ENCODE data around the gene ALDH4A1. TPM values are rescaled to one million over a fixed set of nuclear protein-coding genes. Genes with fewer than 3 reads are reported as not detected.

Gene ALDH4A1
- total RNA-seq, 1 experiment from 2014 or later, result 26.1 TPM

DNA sequence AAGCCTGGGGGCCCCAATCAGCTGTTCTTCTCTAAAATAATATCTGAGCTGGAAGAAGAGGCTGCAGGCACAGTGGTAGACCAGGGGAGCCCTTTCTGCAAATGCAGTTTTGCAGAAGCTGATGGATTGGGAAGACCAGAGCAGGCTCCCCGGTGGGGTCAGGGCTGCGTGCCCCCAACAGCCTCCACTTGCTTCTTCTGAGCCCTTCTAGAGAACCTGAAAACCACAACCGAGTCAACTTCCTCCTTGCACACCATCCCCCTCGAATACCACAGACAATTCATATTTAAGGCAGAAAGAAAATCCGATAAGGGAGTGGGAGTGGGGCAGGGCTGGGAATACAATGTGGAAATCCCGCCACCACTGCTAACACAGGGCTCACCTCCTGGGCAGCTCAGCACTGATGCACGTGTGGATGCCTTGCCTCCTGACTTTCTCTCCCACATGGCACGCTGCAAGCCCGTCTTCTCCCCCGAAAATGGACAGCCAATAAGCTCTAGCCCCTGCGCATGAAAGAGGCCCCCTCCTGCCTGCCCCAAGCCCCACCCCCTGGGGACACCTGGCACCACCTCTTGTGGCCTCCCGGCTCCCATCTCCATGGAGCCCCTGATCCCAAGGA, 25.4 kb upstream of the ALDH4A1 start:
- Mint-ChIP-seq H3K27ac (peak overlapping the region in 1 of 3 experiments; percentile 53; a peak in 2 of 7 replicates), H3K4me3 (no peak overlapping the region; a peak in 1 of 5 replicates)

More for the DNA sequence above, 25.4 kb upstream of the ALDH4A1 start:
- no peak overlapping the region for H3K4me2 ChIP-seq (ENCODE audit: insufficient read depth, insufficient read length, low read length)
- no peaks in the 10 kb centered on the region for H3K79me1 ChIP-seq (ENCODE audit: insufficient read depth, low read depth, low read length, poor library complexity, severe bottlenecking)
- no peaks in the 10 kb centered on the region for H3K79me2 ChIP-seq (ENCODE audit: insufficient read depth, low read length)
- H3K4me1 Mint-ChIP-seq, result peaks cover 39 to 41% of the 10 kb centered on the region in 2 experiments
- no peak overlapping the region for H3K27ac ChIP-seq (ENCODE audit: insufficient read length, low read depth, low read length)
- WGBS (ENCODE audit: extremely low coverage, insufficient read length, low lambda C conversion rate), result no CpG with 5 or more reads among the region's 12 CpGs
- H2BK5ac ChIP-seq (ENCODE audit: insufficient read length, low read length), result no peak overlapping the region
- H2AFZ ChIP-seq (ENCODE audit: low read length), result no peak overlapping the region
- H4K5ac ChIP-seq (ENCODE audit: insufficient read length, low read depth, low read length), result no peak overlapping the region
- no peak overlapping the region for H2AK5ac ChIP-seq (ENCODE audit: insufficient read length, low read length)
- no peak overlapping the region for H2BK120ac ChIP-seq (ENCODE audit: low read depth, low read length, poor library complexity, severe bottlenecking)
- H2BK15ac ChIP-seq (ENCODE audit: low read depth, low read length), result no peak overlapping the region
- no peak overlapping the region for H3T11ph ChIP-seq (ENCODE audit: low read length)
- TF ChIP-seq, protein P1, sequence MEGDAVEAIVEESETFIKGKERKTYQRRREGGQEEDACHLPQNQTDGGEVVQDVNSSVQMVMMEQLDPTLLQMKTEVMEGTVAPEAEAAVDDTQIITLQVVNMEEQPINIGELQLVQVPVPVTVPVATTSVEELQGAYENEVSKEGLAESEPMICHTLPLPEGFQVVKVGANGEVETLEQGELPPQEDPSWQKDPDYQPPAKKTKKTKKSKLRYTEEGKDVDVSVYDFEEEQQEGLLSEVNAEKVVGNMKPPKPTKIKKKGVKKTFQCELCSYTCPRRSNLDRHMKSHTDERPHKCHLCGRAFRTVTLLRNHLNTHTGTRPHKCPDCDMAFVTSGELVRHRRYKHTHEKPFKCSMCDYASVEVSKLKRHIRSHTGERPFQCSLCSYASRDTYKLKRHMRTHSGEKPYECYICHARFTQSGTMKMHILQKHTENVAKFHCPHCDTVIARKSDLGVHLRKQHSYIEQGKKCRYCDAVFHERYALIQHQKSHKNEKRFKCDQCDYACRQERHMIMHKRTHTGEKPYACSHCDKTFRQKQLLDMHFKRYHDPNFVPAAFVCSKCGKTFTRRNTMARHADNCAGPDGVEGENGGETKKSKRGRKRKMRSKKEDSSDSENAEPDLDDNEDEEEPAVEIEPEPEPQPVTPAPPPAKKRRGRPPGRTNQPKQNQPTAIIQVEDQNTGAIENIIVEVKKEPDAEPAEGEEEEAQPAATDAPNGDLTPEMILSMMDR (conservative IDR thresholded peaks at IDR 0.05), result no peak
- no peaks in the 10 kb centered on the region for H3K23me2 ChIP-seq (ENCODE audit: insufficient read length, low read depth, low read length, poor library complexity, severe bottlenecking)
- no peak overlapping the region for H3K4ac ChIP-seq (ENCODE audit: low read depth, low read length)
- no peak overlapping the region for H2BK12ac ChIP-seq (ENCODE audit: insufficient read length, low read depth, low read length)
- no peak overlapping the region for H4K8ac ChIP-seq (replicated peaks; ENCODE audit: insufficient read length, low read depth, low read length)
- no peak overlapping the region for H2BK20ac ChIP-seq (ENCODE audit: low read depth, low read length, poor library complexity, severe bottlenecking)
- peaks cover 0 to 5% (median 2%) of the 10 kb centered on the region in 3 experiments; a peak in 4 of 7 replicates for H3K36me3 Mint-ChIP-seq (ENCODE audit: insufficient read depth in 1 of 3, low read depth in 3 of 3)
- H3K27me3 Mint-ChIP-seq (ENCODE audit: low read depth), result no peaks in the 10 kb centered on the region; the same call in 1 of the 2 replicates
- H3K14ac ChIP-seq (ENCODE audit: insufficient read depth, low read length), result no peak overlapping the region; the same call in 1 of the 2 replicates
- no peaks in the 10 kb centered on the region for H4K20me1 ChIP-seq (ENCODE audit: control insufficient read depth, insufficient read depth, insufficient read length)
- no peak overlapping the region for H3K23ac ChIP-seq (ENCODE audit: insufficient read length, low read depth, low read length)
- no peak overlapping the region for H3K56ac ChIP-seq (ENCODE audit: insufficient read length, low read depth, low read length)
- no peaks in the 10 kb centered on the region for H3K27me3 ChIP-seq (ENCODE audit: insufficient read depth, low read length)
- H3K18ac ChIP-seq (ENCODE audit: insufficient read length, low read depth, low read length), result no peak overlapping the region
- H3K9me3 ChIP-seq (ENCODE audit: control insufficient read depth, low read depth, low read length), result no peaks in the 10 kb centered on the region
- H3K4me1 ChIP-seq (ENCODE audit: insufficient read depth, low read length), result no peaks in the 10 kb centered on the region
- no peak overlapping the region for H4K91ac ChIP-seq (ENCODE audit: insufficient read length, low read depth, low read length)
- peaks cover 2 to 4% of the 10 kb centered on the region in 2 experiments; a peak in 2 of 5 replicates for H3K9me3 Mint-ChIP-seq
- H3K9ac ChIP-seq (ENCODE audit: extremely low read depth, insufficient read length, low read length), result no peak overlapping the region
- DNase-seq, result no peak
